Right ventricle myocardium superior (tissue), 1 donor: ENCODE measurements around the gene CCT3. TPM values are rescaled to one million over a fixed set of nuclear protein-coding genes. Genes with fewer than 3 reads are reported as not detected.
A peak's percentile ranks its signal among the peaks of the same experiment; 100 is the strongest.
"Not testable (repeated sequence)": the region's sequence is repeated elsewhere in the genome, so short reads cannot be mapped to it uniquely, and the experiment has no call there.

Source experiments
- ATAC-seq: fragments of 200-7000 bp; cut with Tn5 transposase; one replicate; pipeline ENCODE4 v1.9.1; 2020; ENCODE audit warnings: mild to moderate bottlenecking; ENCODE audit not compliant: poor library complexity
- DNase-seq: peaks from one replicate; pipeline ENCODE4 v3.0.0-alpha.2; 2020
- intact Hi-C: fragments of 100-400 bp; cut with DNase I; formaldehyde crosslinking; loops from one replicate; pipeline ENCODE4 v1.11.2; 2022
- total RNA-seq: library from RNA; stranded (reverse); fragmentation: NEBNext Ultra II Directional; extraction: Animal tissue kit (Norgen Biotek cat#: 25700); gene quantifications from one replicate; pipeline ENCODE4 v1.2.1, GENCODE V29; 2021
- donor health status: DM: no; HTN: yes; CAD: no; lungs with severe emphysema.

CCT3 gene
- total RNA-seq, 1 donor from 2014 or later = 128 TPM

- intact Hi-C loops = no loop called here
- DNase-seq = peak; percentile 79
These were observed 33.6 kb upstream of the CCT3 start for GRCh38 chr1:156371553-156372264.

GRCh38 chr1:156369685-156370286, 31.7 kb upstream of the CCT3 start:
- intact Hi-C loops, DNase-seq, ATAC-seq: not testable (repeated sequence)

More at GRCh38 chr1:156371553-156372264, 33.6 kb upstream of the CCT3 start:
- ATAC-seq = no peak

- intact Hi-C loops = no loop called here
- peak; percentile 81 for ATAC-seq
- peak; percentile 67 for DNase-seq
These were observed 31.0 kb upstream of the CCT3 start, which contains the start of gene RHBG for GRCh38 chr1:156368889-156369684. TSS of gene RHBG (plus strand) at chr1:156369211. CDS start at chr1:156369250, 39 bp downstream.

GRCh38 chr1:156368157-156368658, 30.1 kb upstream of the CCT3 start:
- no peak for DNase-seq
- intact Hi-C loops = no loop called here
- ATAC-seq = no peak

GRCh38 chr1:156367383-156368156, 29.5 kb upstream of the CCT3 start:
- intact Hi-C loops = no loop called here
- ATAC-seq = no peak
- DNase-seq = no peak

GRCh38 chr1:156366378-156367166, 28.5 kb upstream of the CCT3 start:
- intact Hi-C loops = no loop called here
- DNase-seq = no peak
- ATAC-seq = no peak

GRCh38 chr1:156365754-156366153, 27.7 kb upstream of the CCT3 start:
- intact Hi-C loops = no loop called here
- DNase-seq (no peak), ATAC-seq (no peak)

GRCh38 chr1:156360534-156360933, 22.4 kb upstream of the CCT3 start:
- no peak for DNase-seq
- no peak for ATAC-seq
- intact Hi-C loops = no loop called here

- ATAC-seq = no peak
- intact Hi-C loops = no loop called here
- DNase-seq = no peak
These were observed 21.9 kb upstream of the CCT3 start for GRCh38 chr1:156359973-156360372.

- ATAC-seq (no peak), DNase-seq (no peak)
- intact Hi-C loops = no loop called here
These were observed 21.2 kb upstream of the CCT3 start for GRCh38 chr1:156359249-156359648.

GRCh38 chr1:156358641-156359040, 20.5 kb upstream of the CCT3 start:
- DNase-seq (no peak), ATAC-seq (no peak)
- intact Hi-C loops = no loop called here

GRCh38 chr1:156357977-156358376, 19.9 kb upstream of the CCT3 start:
- intact Hi-C loops = no loop called here
- DNase-seq (no peak), ATAC-seq (no peak)

GRCh38 chr1:156356875-156357534, 18.9 kb upstream of the CCT3 start:
- intact Hi-C loops = no loop called here
- DNase-seq = no peak
- ATAC-seq = peak; percentile 89

- no peak for DNase-seq
- intact Hi-C loops = no loop called here
- ATAC-seq = no peak
These were observed 18.3 kb upstream of the CCT3 start for GRCh38 chr1:156356262-156356874.

GRCh38 chr1:156352481-156352880, 14.4 kb upstream of the CCT3 start:
- intact Hi-C loops, DNase-seq, ATAC-seq: not testable (repeated sequence)

- no peak for ATAC-seq
- DNase-seq = no peak
- intact Hi-C loops = no loop called here
These were observed 9.2 kb upstream of the CCT3 start for GRCh38 chr1:156347331-156347730.

GRCh38 chr1:156346636-156347035, 8.5 kb upstream of the CCT3 start:
- intact Hi-C loops = no loop called here
- DNase-seq = no peak
- no peak for ATAC-seq
